HG03039 (cell line): ENCODE results near the gene CYP19A1.
"Not testable (repeated sequence)": the region's sequence is repeated elsewhere in the genome, so short reads cannot be mapped to it uniquely, and the experiment has no call there.

ENCODE experiments used
- ATAC-seq: cut with Tn5 transposase; IDR thresholded peaks from one replicate; pipeline ENCODE4 v1.9.1; 2021; ENCODE audit warnings: mild to moderate bottlenecking, moderate library complexity; ENCODE audit not compliant: unreplicated experiment

Gene CYP19A1

GRCh38 chr15:51188791-51189190, 149.6 kb downstream of the CYP19A1 start:
- ATAC-seq, result not testable (repeated sequence)

GRCh38 chr15:51186891-51187290, 151.5 kb downstream of the CYP19A1 start:
- no peak for ATAC-seq

GRCh38 chr15:51186181-51186705, 152.2 kb downstream of the CYP19A1 start:
- ATAC-seq, result no peak

GRCh38 chr15:51185213-51186159, 152.9 kb downstream of the CYP19A1 start:
- ATAC-seq, result no peak

- ATAC-seq, result no peak
These were observed 153.8 kb downstream of the CYP19A1 start for GRCh38 chr15:51184627-51185026.

- ATAC-seq, result no peak
These were observed 155.3 kb downstream of the CYP19A1 start for GRCh38 chr15:51183076-51183475.

- no peak for ATAC-seq
These were observed 156.5 kb downstream of the CYP19A1 start for GRCh38 chr15:51181905-51182304.

GRCh38 chr15:51181221-51181620, 157.2 kb downstream of the CYP19A1 start:
- ATAC-seq, result no peak

- no peak for ATAC-seq
These were observed 157.9 kb downstream of the CYP19A1 start for GRCh38 chr15:51180534-51180933.

- ATAC-seq, result no peak
These were observed 158.4 kb downstream of the CYP19A1 start for GRCh38 chr15:51180011-51180410.

- no peak for ATAC-seq
These were observed 166.2 kb downstream of the CYP19A1 start for GRCh38 chr15:51172193-51172592.

- no peak for ATAC-seq
These were observed 166.8 kb downstream of the CYP19A1 start for GRCh38 chr15:51171634-51171932.

- ATAC-seq, result no peak
These were observed 167.3 kb downstream of the CYP19A1 start for GRCh38 chr15:51170882-51171633.

GRCh38 chr15:51168700-51169099, 169.7 kb downstream of the CYP19A1 start:
- ATAC-seq, result no peak

GRCh38 chr15:51163843-51164242, 174.6 kb downstream of the CYP19A1 start:
- ATAC-seq, result no peak

- ATAC-seq, result peak; percentile 59
These were observed 175.3 kb downstream of the CYP19A1 start for GRCh38 chr15:51162865-51163762.

- ATAC-seq, result no peak
These were observed 176.7 kb downstream of the CYP19A1 start for GRCh38 chr15:51161491-51162220.

- no peak for ATAC-seq
These were observed 177.9 kb downstream of the CYP19A1 start for GRCh38 chr15:51160484-51160883.
